ENCODE results near the gene PAN3.
"Not testable (repeated sequence)": the region's sequence is repeated elsewhere in the genome, so short reads cannot be mapped to it uniquely, and the experiment has no call there.

PAN3 gene

DNA sequence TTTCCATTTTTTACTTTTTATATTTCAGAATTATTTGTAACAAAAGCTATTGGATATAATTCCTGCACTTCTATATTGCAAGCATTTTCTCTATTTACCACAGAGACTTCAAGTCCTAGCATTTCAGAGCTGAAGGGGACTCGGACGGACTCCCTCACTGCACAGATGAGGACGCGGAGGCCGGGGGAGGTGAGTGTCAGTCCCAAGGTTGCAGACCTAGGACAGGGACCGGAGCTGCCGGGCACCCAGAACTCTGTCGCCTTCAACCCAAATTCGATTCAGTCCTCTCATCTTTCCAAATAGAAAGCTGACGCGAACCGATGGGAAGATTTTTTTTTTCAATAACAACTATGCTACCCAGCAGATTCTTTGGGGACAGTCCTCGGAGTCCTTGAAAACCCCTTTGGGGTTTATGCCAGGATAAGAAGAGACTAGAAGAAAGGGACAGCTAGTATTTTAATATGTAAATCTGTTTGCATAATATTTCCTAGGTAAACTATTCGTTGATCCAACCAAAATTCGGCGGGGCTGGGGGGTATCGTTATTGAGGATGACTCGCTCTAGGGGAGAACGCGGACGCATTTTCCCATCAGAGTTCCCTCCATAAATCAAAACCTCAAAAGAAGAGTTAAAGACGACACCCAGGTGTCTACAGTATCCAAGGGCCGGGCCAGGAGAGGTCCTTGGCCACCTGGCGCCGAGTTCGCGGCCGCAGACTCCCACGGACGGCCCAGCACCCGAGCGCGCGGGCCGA lies 38.8 kb upstream of the PAN3 start:
- H3K4me3 ChIP-seq (replicated peaks in 1 of 2; ENCODE audit: low read depth in 2 of 2, low read length in 2 of 2): no peak overlapping the region
- no peak for DNase-seq (ENCODE audit: low read depth in 2 of 2)
- TF ChIP-seq, protein P1, sequence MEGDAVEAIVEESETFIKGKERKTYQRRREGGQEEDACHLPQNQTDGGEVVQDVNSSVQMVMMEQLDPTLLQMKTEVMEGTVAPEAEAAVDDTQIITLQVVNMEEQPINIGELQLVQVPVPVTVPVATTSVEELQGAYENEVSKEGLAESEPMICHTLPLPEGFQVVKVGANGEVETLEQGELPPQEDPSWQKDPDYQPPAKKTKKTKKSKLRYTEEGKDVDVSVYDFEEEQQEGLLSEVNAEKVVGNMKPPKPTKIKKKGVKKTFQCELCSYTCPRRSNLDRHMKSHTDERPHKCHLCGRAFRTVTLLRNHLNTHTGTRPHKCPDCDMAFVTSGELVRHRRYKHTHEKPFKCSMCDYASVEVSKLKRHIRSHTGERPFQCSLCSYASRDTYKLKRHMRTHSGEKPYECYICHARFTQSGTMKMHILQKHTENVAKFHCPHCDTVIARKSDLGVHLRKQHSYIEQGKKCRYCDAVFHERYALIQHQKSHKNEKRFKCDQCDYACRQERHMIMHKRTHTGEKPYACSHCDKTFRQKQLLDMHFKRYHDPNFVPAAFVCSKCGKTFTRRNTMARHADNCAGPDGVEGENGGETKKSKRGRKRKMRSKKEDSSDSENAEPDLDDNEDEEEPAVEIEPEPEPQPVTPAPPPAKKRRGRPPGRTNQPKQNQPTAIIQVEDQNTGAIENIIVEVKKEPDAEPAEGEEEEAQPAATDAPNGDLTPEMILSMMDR (IDR thresholded peaks at IDR 0.05; ENCODE audit: low read depth, low read length): no peak

DNA sequence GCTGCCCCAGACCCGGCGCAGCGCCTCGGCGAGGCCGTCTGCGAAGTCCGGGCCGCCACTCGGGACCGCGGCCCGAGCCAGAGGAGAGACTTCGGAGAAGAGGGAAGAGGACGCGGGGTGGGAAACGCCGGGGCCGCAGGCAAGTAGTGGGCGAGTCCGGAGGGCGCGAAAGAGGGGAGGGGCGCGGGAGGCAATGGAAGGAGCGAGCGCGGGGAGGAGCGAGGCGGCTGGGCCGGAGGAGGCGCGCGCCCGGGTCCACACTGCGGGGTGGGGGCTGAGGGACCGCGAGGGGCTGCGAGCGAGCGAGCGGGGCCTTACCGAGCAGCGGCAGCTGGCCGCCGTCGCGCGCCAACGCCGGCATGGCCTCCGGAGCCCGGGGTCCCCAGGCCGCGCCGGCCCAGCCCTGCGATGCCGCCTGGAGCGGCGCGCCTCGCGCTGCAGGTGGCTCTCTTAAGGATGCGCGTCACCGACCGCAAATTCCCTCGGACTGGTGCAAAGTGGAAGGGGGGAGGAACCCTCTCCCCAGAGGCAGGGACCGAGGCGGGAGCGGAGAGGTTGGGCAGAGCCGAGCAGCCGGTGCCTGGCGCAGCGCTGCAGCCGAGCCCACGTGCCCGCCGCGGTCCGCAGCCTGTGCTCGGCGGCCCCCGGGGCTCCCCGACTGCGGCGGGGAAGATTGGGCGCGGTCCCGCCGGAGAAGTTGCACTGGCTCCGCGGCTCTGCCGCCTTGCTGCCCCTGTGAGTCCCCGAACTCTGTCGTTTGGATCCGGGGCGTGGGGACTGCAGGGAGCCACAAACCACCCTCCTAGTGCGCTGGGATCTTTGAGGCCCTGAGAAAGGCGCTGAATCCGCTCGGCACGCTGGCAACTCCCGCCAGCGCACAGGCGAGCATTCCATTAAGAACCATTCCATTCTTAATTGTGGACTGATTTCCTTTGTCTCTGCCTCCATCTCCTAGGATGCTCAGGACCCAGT lies 37.9 kb upstream of the PAN3 start, which contains the start of gene FLT3:
Gene FLT3, minus strand, starts transcription at position 427 of the 972 bp plus-strand sequence. Its CDS starts 66 bp downstream, at position 361.
- no peak within 1 kb of the TSS for H3K4me3 ChIP-seq (replicated peaks in 1 of 2; ENCODE audit: low read depth in 2 of 2, low read length in 2 of 2)
- TF ChIP-seq, protein P1 (IDR thresholded peaks at IDR 0.05; ENCODE audit: low read depth, low read length): no peak

DNA sequence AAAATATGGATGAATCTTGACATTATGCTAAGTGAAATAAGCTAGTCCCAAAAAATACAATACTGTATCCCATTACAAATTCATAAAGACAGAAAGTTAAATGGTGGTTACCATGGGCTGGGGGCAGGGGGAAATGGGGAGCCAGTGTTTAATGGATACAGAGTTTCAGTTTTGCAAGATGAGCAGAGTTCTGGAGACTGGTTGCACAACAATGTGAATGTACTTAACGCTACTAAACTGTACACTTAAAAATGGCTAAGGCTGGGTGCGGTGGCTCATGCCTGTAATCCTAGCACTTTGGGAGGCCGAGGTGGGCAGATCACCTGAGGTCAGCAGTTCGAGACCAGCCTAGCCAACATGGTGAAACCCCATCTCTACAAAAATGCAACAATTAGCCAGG lies 36.5 kb upstream of the PAN3 start:
- not testable (repeated sequence) for DNase-seq (ENCODE audit: low read depth in 2 of 2); H3K4me3 ChIP-seq (replicated peaks in 1 of 2; ENCODE audit: low read depth in 2 of 2, low read length in 2 of 2)

More for the DNA sequence above, 37.9 kb upstream of the PAN3 start, which contains the start of gene FLT3:
- DNase-seq (ENCODE audit: low read depth in 2 of 2): peak; percentile 8 to 17

DNA sequence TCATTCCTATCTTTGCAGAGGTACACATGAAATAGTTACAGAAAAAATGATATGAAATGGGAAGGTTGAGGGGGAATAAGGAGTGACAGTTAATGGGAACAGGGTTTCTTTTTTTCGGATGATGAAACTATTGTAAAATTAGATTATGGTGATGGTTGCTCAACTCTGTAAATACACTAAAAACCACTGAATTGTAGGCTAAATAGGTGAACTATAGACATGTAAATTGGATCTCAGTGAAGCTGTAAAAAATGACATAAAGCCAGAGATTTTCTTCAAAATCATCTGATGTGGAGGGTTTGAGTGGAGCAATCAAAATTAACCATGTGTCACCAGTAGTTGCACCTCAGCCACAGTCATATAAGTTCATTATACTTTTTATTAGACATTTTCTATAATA lies 31.4 kb upstream of the PAN3 start:
- TF ChIP-seq, protein P1 (IDR thresholded peaks at IDR 0.05; ENCODE audit: low read depth, low read length): no peak
- DNase-seq (ENCODE audit: low read depth in 2 of 2): no peak
- H3K4me3 ChIP-seq (replicated peaks in 1 of 2; ENCODE audit: low read depth in 2 of 2, low read length in 2 of 2): no peak overlapping the region

DNA sequence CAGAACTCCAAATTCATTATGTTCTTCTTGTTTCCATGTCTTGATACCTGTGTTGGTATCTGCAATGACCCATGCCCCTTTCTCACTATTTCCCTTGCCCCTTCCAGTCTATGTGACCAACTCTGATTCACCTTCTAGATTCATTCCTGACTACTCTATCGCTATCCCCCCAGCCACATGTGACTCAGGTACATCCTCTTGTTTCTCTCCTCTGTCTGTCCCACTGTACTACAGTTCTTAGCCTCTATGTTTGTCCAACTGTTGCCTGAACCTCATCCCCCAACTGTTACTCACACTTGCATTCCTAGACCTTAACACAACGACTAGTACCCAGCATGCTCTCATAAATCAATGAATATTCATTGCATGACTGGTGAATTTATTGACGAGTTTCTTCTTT lies 27.9 kb upstream of the PAN3 start:
- TF ChIP-seq, protein P1 (IDR thresholded peaks at IDR 0.05; ENCODE audit: low read depth, low read length): no peak
- DNase-seq (ENCODE audit: low read depth in 2 of 2): no peak
- no peak overlapping the region for H3K4me3 ChIP-seq (replicated peaks in 1 of 2; ENCODE audit: low read depth in 2 of 2, low read length in 2 of 2)

DNA sequence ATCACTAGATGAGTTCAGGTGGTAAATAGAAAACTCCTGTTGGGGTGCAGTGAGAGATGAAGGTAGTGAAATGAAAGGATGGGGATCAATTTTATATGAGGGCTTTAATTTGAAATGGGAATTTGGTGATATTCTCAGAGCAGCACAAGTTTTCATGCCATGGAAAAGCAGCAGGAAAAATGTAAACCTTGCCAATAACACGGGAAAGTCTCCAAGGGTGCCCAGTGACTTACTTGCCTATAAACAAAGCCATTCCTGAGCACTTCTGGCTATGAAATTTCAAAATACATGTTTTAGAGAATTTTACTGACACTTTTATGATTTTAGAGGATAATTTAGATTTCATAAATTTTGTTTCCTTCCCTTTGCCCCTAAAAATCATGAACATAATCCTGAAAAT lies 21.6 kb upstream of the PAN3 start:
- DNase-seq (ENCODE audit: low read depth in 2 of 2): no peak
- TF ChIP-seq, protein P1 (IDR thresholded peaks at IDR 0.05; ENCODE audit: low read depth, low read length): no peak
- no peak overlapping the region for H3K4me3 ChIP-seq (replicated peaks in 1 of 2; ENCODE audit: low read depth in 2 of 2, low read length in 2 of 2)

All from cardiac fibroblast (primary cell).